ENCODE data around the gene ACTL6B.

GRCh38 chr7:100705320-100705752 lies 49.1 kb upstream of the ACTL6B start:
- TF ChIP-seq RAD21 (IDR thresholded peaks at IDR 0.05 in 1 of 2, conservative IDR thresholded peaks at IDR 0.05 in 1 of 2; ENCODE audit: low read depth in 2 of 2, low read length in 2 of 2) (peak; percentile 68 to 81), ATF3 (IDR thresholded peaks at IDR 0.05; ENCODE audit: insufficient read depth, low read depth, low read length) (no peak), POLR2A (IDR thresholded peaks at IDR 0.05; ENCODE audit: control extremely low read depth in 1 of 2, low read depth in 2 of 2, low read length in 2 of 2) (no peak; a peak in 1 of 3 replicates), CHD2 (IDR thresholded peaks at IDR 0.05; ENCODE audit: low read length) (no peak), GABPA (IDR thresholded peaks at IDR 0.05; ENCODE audit: borderline replicate concordance, insufficient read depth, low read length) (no peak; the same call in 1 of the 2 replicates), TAF1 (IDR thresholded peaks at IDR 0.05; ENCODE audit: low read depth, low read length) (no peak; the same call in 1 of the 2 replicates), CTCF (IDR thresholded peaks at IDR 0.05; ENCODE audit: control extremely low read depth in 1 of 3, insufficient read depth in 1 of 3, low read depth in 1 of 3, low read length in 3 of 3) (peak; percentile 90 to 94 (median 91)), TAF7 (optimal IDR thresholded peaks at IDR 0.05; ENCODE audit: borderline replicate concordance, low read depth, low read length) (peak; percentile 42)

All from H1 (cell line).